Activated T-helper 1 cell treated with anti-CD3 and anti-CD28 coated beads, Interleukin-2, amount 50 U/mL, for 16 hours (primary cell): Measurements from ENCODE around the gene CXCR3.
"Not testable (repeated sequence)": the region's sequence is repeated elsewhere in the genome, so short reads cannot be mapped to it uniquely, and the experiment has no call there.

ENCODE experiments used
- DNase-seq, 2 donors: peaks; one replicate each; pipeline ENCODE4 v3.0.0-alpha.2; 2020; ENCODE audit warnings: low read depth in 1 of 2, low spot score in 1 of 2

CXCR3 gene

GRCh38 chrX:71611736-71612135 lies 6.6 kb downstream of the CXCR3 start:
- not testable (repeated sequence) for DNase-seq

GRCh38 chrX:71609095-71609750 lies 9.1 kb downstream of the CXCR3 start:
- no peak for DNase-seq

- no peak for DNase-seq
Measured at GRCh38 chrX:71607488-71607887, 10.8 kb downstream of the CXCR3 start.

- DNase-seq, result no peak
Measured at GRCh38 chrX:71606536-71607216, 11.6 kb downstream of the CXCR3 start.

GRCh38 chrX:71604796-71605568 lies 13.3 kb downstream of the CXCR3 start:
- no peak for DNase-seq

- no peak for DNase-seq
Measured at GRCh38 chrX:71604141-71604540, 14.2 kb downstream of the CXCR3 start.

- DNase-seq, result no peak
Measured at GRCh38 chrX:71603618-71604017, 14.7 kb downstream of the CXCR3 start.

GRCh38 chrX:71599965-71600364 lies 18.3 kb downstream of the CXCR3 start:
- no peak for DNase-seq

- DNase-seq, result not testable (repeated sequence)
Measured at GRCh38 chrX:71593210-71593609, 25.1 kb downstream of the CXCR3 start.

GRCh38 chrX:71586929-71587328 lies 31.4 kb downstream of the CXCR3 start:
- no peak for DNase-seq

- DNase-seq, result no peak
Measured at GRCh38 chrX:71581210-71581609, 37.1 kb downstream of the CXCR3 start.

- no peak for DNase-seq
Measured at GRCh38 chrX:71579990-71580380, 38.3 kb downstream of the CXCR3 start.

GRCh38 chrX:71579136-71579989 lies 38.9 kb downstream of the CXCR3 start:
- DNase-seq, result no peak

GRCh38 chrX:71578253-71579135 lies 39.8 kb downstream of the CXCR3 start, which contains the start of gene GCNA:
TSS of gene GCNA (plus strand) at chrX:71578437. CDS start at chrX:71580822, 2,385 bp downstream.
- DNase-seq, result no peak

- DNase-seq, result no peak
Measured at GRCh38 chrX:71577682-71578081, 40.6 kb downstream of the CXCR3 start.

- DNase-seq, result no peak
Measured at GRCh38 chrX:71573590-71573989, 44.7 kb downstream of the CXCR3 start.

GRCh38 chrX:71571390-71571789 lies 46.9 kb downstream of the CXCR3 start:
- not testable (repeated sequence) for DNase-seq
